ENCODE results near the gene INKA2.

Gene INKA2

DNA sequence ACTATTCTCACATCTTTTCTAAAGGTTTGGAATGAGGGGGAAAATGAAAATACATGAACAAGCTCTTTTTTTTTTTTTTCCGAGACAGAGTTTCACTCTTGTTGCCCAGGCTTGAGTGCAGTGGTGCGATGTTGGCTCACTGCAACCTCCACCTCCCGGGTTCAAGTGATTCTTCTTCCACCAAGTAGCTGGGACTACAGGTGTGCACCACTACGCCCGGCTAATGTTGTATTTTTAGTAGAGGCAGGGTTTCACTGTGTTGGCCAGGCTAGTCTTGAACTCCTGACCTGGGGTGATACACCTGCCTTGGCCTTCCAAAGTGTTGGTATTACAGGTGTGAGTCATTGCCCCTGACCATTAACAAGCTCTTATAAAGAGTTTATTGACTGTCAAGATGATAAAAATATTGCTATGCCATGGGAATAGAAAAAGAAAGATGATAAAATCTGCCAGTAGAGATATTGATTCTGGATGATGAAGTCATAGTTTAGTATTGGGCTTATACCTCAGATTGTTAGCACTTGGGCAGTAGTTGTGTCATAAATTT is 36.6 kb downstream of the INKA2 start:
- no peak for DNase-seq (ENCODE audit: low spot score)

DNA sequence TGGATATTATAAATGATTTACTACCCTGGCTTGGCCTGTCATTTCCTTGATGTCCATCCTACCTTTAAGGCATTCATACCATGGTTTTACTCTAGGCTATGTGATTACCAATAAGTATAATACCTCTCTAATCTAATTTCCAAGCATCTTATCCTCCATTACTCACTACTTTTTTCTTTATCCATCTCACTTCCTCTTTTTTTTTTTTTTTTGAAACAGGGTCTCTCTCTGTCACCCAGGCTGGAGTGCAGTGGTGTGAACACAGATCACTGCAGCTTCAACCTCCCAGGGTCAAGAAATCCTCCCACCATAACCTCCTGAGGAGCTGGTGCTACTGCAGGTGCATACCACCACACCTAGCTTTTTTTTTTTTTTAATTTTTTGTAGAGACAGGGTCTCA is 39.9 kb downstream of the INKA2 start:
- no peak for DNase-seq (ENCODE audit: low spot score)

DNA sequence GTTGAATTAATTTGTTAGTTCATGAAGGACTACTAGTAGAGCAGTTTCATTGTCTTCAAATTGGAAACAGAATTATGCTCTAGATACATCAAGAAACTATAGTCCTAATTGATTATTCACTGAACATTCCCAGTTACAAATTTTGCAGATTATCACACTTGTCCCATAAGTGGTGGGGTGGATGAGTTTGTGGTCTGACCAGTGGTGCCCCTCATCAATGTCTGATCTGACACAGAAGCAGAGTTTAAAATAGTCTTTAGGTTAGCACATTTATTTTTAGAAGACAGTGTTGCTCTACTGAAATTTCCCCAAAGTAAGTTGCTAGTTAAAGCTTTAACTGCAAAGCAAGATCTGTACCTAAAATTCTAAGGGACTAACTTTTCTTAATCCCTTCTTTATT is 42.9 kb downstream of the INKA2 start:
- no peak for DNase-seq (ENCODE audit: low spot score)

DNA sequence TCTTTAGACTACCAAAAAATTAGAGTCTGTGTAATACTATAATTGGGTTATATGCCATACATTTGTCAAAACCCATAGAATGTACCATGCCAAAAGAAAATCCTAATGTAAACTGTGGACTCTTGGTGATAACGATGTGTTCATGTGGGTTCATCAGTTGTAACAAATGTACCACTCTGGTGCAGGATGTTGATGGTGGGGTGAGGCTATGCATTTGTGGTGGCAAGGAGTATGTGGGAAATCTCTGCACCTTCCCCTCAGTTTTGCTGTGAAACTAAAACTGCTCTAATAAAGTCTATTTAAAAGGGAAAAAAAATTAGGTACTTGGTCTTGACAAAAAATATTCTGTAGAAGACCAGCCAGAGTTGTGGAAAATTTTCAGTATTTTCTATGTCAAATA is 43.4 kb downstream of the INKA2 start:
- DNase-seq (ENCODE audit: low spot score) = no peak

DNA sequence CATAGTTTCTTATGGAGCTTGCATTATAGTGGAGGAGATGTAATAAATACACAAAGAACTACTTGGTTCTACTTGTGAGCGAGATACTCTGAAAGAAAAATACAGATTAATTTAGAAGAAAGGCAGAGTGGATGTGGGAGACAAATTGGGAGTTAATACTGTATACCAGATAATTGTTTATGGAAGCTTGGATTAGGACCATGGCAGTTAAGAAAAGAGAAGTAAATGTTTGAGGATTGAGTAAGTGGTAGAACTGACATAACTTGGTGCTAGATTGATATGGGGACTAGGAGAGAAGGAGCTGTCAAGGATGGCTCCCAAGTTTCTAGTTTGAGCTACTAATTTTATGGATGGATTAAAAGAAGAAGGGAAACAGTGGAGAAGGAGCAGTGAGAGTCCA is 47.3 kb downstream of the INKA2 start:
- DNase-seq (ENCODE audit: low spot score) = no peak

DNA sequence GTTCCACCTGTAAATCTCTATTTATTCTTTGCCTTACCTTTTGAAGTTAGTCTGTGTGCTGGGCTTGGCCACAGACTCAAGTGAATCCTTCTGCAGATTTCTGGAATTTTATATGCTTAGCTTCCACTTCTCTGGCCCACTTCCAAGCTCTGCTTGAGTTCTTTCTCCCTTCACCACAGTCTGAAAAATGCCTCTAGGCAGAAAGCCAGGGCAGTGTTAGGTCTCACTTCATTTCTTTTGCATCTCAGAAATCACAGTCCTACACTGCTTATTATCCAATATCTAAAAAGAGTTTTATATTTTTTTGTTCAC is 48.9 kb downstream of the INKA2 start:
- peak; percentile 39 for DNase-seq (ENCODE audit: low spot score)
